Stimulated activated CD8-positive, alpha-beta memory T cell treated with anti-CD3 and anti-CD28 coated beads, Interleukin-12 subunit alpha, Interleukin-12 subunit beta, amount 100 ng/mL, for 4 hours (primary cell): ENCODE results near the gene ZMIZ1.
"Not testable (repeated sequence)": the region's sequence is repeated elsewhere in the genome, so short reads cannot be mapped to it uniquely, and the experiment has no call there.

ENCODE experiments used
- DNase-seq: peaks from one replicate; pipeline ENCODE4 v3.0.0-alpha.2; 2020; ENCODE audit warnings: low read depth

ZMIZ1 gene

DNA sequence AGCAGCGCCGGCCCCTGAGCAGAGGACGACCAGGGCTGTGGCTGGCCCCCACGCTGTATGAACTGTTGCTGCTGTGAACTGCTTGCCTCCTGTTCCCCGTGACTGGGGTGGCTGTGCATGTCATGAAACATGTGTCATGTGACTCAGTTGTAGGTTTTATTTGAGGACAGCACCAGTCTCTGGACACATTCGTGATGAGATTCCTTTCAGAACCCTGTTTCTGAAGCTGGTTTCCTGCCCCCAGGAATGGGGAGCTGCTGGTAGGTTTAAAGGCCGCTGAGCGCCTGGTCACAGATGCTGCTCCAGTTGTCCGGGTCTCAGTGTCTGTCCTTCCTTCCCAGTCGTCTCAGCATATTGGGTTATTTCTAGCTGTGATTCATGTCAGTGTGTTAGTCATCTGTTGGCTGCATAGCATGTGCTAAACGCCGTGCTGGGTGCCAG lies 199.4 kb downstream of the ZMIZ1 start:
- no peak for DNase-seq

DNA sequence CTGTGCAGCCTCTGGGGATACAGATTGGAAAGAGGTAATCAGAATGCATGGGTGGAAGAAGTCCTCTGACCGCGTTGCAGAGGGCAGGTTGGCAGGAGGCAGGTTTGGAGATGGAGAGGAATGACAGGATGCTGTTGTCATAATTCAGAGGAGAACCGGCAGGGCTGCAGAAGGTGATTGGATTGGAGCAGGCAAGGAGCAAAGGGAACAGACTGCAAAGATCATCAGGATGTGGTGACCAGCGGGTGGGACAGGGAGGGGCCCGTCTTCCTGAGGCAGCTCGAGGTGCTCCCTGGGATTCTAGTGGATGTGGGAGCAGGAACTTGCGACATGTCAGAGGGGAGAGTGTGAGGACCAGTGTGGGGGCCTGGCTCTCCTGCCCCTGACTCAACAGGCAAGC lies 200.0 kb downstream of the ZMIZ1 start:
- no peak for DNase-seq

DNA sequence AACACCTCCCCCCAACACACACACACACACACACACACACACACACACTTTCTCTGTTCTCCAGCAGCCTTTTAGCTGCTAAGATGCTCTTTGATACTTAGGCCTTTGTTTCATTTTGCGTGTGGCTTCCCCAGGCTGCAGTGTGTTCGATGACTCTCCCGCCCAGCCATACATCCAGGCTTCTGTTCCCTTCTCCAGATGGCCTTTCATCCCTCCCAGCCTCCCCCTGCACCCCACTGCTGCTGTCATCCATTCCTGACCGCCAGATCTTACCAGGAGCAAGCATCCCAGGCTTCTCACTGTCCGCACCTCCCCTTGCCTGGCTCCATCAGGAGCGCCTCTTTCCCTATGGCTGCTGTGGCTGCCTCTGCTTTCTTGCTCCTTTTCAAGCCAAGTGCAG lies 200.7 kb downstream of the ZMIZ1 start:
- no peak for DNase-seq

DNA sequence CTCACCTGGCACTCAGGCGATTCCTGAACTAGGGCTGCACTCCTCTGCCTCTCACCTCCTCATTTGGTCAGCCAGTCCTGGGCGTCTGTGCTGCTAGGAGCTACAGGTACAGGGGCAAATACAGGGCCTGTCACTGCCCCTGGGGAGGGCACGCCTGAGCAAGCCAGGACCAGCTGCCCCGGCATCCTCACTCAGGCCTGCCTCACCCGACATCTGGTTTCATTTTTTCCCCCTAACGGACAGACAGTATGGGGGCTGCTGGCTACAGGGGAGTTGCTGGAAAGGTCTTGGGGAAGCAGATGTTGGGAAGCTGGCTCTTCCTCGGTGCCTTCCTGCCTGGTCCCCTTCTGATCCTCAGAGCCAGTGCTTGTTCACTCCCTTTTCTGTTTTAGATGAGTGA lies 201.2 kb downstream of the ZMIZ1 start:
- DNase-seq, result no peak

DNA sequence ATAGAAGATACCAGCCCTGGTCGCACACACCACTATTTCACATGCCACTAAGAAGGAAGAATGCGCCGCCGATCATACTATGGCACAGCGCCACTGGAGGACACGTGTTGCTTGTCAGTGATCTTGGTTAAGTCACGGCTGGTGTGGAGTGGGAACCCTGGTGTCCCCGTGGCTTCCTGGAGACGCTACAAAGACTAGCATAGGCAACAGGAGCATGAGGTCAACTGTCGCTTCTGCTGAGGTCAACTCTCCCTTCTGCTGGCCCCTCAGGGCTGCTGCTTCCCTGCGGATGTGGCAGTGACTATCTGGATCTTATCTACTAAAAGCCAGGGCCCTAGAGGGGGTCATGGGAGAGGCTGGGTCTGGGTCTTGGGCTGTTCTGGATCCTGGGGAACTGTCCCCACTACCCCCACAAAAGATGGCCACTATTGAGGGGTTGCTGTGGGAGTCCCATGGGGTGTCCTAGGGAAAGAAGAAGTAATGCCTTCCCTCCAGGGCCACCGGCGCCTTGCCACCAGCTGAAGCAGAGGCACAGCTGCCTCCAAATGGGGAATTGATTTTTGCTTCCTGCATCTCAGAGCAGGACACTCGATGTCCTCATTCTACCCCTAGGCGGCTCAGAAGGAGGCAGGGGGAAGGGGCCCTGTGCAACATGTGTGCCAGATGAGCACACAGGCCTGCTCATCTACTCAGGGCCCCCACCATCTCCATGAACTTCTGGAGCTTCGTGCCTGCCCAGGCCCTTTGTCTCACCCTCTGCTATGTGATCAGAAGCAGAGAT lies 201.9 kb downstream of the ZMIZ1 start:
- DNase-seq, result no peak

DNA sequence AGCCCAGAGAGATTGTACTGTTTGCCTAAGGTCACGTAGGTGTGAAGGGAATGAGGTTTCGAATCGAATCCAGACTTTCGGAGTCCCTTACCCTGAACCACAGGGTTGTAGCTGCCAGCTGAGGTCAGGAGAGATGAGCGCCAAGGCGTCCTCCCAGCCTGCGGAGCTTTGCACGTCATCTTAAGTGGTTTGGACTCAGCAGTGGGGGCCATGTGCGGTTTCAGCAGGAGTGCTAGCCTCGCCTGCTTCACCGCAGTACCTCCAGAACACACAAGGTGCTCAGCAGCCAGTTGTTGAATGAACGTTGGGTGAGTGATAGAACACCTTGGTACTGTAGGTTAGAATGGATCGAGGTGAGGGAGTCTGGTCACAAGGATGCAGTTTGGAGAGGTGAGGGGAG lies 203.6 kb downstream of the ZMIZ1 start:
- DNase-seq, result no peak

DNA sequence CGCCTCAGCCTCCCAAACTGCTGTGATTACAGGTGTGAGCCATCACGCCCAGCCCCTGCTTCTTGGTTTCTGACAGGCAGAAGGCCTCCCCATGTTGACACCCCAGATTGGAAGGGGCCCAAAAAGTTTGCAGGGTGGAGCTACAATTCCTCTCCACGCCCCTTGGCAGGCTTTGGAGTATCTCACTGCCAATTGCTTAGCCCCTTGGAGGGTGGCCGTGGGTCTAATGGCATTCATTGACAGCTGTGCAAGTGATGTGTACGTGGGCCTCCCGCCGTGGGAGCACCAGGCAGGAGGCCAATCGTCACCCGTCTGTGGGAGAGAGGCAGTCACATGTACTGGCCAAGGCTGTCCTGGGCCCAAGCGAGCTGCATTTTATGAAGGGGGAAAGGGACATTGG lies 204.8 kb downstream of the ZMIZ1 start:
- DNase-seq, result no peak

DNA sequence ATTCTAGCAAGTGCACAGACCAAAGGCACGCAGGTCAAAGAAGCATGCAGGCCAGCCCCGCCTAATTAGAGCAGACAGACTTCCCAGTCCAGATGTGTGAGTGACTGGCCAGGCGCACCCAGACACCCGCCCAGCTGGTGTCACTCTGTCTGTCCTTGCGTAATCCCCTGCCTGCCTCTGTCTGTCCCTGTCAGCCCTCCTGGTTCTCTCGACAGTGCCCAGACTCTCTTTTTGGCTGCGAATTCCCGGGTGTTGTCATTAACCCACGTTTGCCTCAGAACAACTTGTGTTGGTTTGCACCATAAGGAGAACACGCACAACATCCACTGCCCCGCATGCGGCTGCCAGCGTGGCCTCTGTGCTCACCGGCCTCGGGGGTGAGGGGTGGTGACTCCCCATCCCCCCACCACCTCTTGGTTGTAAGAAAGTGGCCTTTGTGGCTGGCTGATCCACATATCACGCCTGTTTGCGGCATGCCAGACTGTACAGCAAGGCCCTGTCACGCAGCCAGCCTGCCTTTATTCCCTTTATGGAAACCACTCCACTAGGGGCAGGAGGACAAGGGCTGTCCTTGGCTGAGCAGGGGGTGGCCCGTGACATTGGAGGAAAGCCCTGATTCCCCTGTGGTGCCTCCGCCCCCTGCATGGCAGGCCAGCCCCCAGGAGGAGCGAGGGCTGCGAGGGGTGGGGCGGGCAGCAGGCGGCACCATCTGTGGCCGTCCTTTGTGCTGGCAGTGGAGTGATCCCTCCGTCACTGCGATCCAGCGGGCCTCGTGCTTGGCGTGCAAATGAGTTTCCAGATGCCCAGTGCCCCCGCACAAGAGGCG lies 205.7 kb downstream of the ZMIZ1 start:
- no peak for DNase-seq

DNA sequence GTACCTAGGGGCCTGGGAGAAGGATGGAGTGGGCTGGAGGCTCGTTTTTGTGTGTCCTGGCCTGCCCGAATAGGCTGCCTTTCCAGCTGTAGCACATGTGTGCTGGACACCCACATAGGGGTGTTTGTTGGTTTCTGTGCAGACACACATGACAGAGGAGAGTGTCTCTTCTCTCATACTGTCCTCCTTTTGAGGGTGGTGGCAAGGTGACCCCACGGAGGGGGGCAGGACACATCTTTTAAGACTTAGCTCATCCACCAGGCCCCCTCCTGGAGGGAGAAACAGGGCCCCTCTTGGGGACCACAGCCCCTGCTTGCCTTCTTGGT lies 206.3 kb downstream of the ZMIZ1 start:
- no peak for DNase-seq

DNA sequence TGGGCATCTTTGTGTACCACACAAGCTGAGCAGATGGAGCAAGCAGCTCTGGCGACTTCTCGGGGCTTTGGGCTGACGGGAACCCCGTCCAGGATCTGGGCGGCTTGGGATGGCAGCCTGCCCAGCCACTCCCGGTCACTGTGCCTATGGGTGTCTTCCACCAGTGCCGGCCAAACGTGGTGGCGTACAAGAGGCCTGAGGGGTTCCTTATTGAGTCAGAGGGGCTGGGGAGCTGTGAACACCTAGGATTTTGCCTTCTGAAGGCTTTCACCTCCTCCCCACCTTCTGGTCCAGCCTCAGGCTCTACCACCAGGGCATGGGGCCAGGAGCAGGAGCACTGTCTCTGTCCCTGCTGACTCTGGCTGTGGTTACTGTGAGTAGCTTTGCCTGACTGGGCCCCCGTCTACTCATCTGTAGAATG lies 206.7 kb downstream of the ZMIZ1 start:
- DNase-seq, result no peak

DNA sequence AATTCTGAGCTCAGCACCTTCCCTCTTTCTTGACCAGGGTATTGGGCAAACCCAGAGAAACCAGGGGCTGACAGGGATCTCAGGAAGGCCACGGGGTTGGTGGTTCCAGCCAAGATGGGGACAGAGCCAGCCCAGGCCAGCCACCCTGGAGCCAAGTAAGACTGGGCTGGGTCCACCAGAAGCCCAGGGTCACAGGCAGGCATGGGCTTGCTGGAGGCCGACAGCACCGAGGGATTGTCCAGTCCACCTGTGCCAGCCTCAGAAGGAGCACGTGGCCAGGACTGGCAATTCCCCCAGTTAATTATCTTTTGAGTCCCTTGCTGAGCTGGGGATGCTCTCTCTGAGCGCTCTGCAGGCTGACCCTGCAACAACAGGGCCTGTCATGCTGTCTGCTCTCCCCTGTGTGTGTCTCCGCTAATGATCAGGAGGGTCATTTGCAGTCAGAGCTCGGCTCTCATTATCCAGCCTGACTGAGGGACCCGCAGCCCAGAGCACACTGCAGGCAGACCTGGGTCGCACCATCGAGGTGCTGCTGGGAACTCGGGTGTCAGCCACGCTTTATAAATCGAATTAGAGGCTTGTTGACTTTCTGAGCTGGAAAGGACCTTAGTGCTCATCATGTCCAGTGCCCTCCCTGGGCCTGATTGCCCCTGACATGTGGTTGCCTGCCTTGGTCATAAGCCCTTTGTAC lies 209.0 kb downstream of the ZMIZ1 start:
- DNase-seq, result no peak

DNA sequence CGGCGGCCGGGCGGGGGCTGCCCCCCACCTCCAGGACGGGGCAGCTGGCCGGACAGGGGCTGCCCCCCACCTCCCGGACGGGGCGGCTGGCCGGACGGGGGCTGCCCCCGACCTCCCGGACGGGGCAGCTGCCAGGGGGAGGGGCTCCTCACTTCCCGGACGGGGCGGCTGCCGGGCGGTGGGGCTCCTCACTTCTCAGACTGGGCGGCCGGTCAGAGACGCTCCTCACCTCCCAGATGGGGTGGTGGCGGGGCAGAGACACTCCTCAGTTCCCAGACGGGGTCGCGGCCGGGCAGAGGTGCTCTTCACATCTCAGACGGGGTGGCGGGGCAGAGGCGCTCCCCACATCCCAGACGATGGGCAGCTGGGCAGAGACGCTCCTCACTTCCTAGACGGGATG lies 210.3 kb downstream of the ZMIZ1 start:
- DNase-seq, result not testable (repeated sequence)

DNA sequence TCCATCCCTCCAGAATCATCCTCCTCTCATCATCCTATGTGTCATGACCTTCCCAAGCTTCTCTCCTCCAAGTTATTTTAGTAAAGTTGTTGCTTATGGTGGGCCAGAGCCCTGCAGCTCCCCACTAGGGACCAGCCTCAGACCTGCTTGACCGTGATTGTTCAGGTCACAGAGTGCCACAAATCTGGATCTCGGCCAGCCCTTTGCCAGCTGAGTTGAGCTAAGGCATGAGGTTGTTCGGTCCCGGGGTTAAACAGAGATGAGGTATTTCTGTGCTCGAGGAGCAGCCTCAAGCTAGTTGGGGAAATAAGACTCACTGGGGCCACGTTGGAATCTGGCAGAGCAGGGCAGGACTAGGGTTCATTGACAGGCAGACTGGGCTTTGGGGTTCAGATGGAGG lies 212.2 kb downstream of the ZMIZ1 start:
- DNase-seq, result no peak

DNA sequence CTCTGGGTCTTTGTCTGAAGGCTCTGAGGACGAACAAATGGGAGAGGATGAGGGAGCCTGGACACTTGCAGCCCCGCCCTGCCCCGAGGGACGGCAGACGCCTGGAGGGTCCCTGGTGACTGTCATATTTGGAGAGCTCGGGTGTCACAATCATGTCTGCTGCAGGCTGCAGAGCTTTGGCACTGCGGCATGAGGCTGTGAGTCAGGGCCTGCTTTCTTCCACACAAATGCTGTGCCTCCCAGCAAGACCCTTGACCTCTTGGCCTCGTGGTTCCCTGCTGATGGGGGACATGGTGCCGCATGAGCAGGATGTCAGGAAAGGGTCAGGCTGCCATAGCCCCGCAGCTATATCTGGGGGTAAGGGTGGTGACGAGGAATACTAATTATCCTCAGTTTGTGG lies 213.6 kb downstream of the ZMIZ1 start:
- DNase-seq, result no peak

DNA sequence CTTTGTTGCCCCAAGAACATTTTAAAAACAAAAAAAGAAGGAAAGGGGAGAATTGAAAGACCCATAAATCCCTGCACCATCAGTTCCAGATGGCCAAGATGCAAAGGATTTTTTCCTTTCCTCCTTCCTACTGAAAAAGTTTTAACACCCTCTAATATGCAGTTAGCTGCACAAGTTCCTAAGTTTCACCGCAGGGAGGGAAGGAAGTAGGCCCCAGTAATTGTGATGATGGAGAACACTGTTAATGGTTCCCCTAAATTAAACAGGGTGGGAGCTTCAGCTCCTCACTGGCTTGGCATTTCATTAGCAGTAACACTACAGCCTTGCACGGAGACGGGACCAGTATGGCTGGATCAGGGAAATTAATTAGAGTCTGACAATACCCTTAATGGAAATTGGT lies 214.8 kb downstream of the ZMIZ1 start:
- DNase-seq, result no peak

DNA sequence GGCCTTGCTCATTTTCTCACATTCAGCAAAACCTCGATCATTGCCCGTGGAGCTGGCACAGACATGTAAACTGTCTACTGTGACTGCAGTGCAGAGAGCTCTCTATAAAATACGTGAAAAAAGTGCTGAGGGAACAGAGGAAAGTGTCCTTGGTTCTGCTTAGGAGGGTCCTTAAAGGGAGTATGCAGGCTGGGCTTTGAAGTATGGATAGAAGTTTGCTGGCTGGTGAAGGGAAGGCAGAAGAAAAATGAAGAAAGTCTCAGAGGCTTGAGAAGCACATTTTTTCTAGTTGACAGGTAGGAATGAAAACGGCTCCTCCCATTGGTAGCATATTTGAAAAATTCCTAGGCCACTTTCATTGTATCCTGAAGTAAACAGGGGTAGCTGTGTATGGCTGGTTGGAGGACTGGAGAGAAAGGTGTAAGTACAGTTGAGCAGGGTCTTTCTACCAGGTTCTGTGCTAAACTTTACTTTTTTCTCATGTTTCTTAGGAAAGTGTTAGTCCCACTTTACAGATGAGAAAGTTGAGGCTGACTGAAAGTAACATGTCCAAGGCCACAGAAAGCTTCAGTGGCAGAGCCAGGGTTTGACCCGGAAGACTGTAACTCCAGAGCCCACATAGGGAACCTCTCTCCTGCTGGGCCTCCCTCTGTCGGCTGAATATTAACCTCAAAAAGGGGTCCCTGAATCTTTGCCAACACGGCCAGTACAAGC lies 215.5 kb downstream of the ZMIZ1 start:
- no peak for DNase-seq

DNA sequence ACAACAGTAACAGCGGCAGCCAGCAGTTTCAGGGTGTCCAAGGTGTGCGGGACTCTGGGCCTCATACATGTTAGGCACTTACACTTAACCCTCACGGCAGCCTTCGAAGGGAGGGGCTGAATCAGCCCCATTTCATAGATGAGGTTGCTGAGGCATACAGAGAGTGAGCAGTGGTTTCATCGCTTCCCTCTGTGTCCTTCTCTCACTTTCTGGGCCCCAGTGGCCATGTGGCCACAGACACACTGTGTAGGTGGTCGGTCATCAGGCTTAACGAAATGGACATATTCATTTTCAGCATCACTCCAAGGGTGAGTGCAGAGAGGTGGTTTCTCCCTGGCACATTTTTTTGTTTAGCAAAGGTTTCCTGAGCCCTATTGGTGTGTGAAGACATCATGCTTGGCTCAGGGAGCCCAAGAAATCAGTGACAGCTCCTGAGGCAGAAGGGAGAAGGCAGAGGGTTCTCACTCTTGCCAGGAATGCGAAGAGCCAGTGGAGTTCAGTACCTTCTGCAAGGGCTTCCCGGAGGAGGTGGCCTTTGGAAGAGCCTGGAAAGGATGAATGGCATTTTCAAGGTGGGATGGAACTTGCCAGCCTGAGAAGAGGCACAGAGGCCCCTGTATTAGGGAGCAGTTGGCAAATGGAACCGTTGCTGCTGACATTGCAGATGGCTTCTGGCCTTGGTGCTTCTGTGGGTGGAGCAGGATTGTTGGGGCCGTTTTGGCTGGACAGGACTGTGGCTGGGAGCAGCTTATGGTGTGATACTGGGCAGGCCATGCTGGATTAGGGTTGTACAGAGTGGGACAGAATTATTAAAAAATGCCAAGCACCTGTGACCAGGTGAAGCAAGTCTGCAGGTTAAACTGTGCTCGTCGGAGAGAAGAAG lies 216.8 kb downstream of the ZMIZ1 start:
- no peak for DNase-seq

DNA sequence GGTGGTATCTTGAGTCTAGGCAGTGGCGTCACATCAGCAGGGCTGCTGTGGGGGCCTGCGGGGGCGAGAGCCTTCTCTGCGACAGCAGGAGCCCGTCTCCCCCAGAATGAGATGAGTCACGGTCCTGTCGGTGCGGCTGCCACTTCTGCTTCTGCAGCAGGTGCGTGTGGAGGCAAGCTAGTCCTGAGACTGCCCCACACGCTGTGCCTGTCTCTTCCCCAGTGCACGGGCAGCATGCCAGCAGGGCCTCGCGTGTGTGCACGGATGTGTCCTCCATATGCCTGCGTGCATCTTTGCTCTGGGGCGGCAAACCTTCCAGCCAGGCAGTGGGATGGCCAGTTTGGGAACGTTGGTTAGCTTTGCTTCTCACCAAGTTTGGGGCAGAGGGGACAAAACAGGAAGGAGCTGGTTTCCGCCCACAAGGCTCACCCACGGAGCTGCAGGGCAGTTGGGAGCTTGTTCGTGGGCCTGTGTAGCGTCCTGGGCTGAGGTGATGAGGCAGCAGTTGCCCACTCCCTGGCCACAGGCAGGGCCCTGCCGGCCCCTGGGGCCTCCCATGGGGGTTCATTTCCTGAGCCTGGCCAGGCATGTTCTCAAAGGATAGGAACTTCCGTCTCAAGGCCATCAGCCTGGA lies 217.7 kb downstream of the ZMIZ1 start:
- peak; percentile 82 for DNase-seq

DNA sequence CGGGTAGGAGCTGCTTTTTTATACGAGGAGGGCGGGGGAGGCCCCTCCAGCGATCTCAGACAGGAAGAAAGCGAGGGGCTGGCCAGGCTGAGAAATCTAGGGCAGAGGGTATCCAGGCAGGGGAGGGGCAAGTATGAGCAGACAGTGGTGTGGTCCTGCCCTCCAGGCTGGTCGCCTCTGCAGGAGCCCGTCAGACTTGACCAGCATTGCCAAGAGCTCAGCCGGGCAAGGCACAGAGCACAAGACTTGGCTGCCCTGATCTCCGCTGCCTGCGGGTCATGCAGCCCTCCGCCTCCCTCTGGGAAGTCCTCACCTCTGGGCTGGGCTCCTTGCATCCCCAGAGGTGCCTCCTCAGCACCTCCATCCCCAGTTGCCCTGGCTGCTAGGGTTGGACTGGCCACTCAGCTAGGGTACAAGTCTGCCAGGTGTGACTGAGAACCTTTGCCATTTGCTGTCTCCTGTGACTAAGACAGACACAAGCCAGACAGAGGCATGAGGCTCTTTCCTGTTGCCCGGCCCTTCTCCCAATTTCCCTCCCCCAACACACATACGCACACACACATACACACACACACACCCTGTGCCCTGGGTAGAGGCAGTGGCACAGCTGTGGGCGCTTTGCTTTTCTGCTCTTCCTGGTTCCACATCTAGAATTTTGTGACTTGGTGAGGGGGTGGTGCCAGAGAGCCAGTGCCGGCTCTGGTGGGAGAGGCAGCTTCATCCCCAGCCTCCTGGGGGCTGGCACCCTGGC lies 219.4 kb downstream of the ZMIZ1 start:
- DNase-seq, result no peak

DNA sequence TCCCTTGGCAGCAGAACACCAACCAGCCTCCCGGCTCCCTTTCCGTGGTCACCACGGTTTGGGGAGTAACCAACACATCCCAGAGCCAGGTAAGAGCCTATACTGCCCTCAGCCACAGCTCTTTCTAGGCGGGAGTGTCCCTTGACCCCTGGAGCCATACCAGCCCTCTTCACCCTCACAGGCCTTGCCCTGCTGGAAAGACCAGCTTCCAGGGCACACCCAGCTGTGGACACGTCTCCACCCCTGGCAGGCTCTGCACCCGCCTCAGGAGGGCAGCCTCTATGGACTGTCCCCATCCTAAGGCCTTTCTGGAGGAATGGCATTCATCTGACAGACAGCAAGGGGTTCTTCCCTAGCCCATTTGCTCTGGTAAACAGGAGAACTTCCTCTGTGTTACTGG lies 221.0 kb downstream of the ZMIZ1 start:
- no peak for DNase-seq
